Tibial nerve (tissue), 4 donors: ENCODE measurements around the gene NT5C3B. TPM values are rescaled to one million over a fixed set of nuclear protein-coding genes. Genes with fewer than 3 reads are reported as not detected.
A peak's percentile ranks its signal among the peaks of the same experiment; 100 is the strongest.

ENCODE experiments used
- DNase-seq, 2 donors: peaks; one replicate each; pipeline ENCODE4 v3.0.0-alpha.2; 2019; ENCODE audit warnings: low spot score in 2 of 2
- H3K27ac ChIP-seq, 4 donors: fragments of 200-600 bp; sonication (generic) in 3 of 4; one replicate each; pipeline ENCODE4 v1.5.1; 2017 to 2019; ENCODE audit warnings: mild to moderate bottlenecking in 1 of 4
- H3K27me3 ChIP-seq, 2 donors: fragments of 200-600 bp; sonication (generic) in 1 of 2; one replicate each; pipeline versions ENCODE4 v1.5.1 to v1.6.0; 2017 to 2019
- H3K36me3 ChIP-seq, 3 donors: fragments of 200-600 bp; sonication (generic); one replicate each; pipeline ENCODE4 v1.5.1; 2018 to 2019
- H3K4me1 ChIP-seq, 4 donors: fragments of 200-600 bp; sonication (generic) in 3 of 4; one replicate each; pipeline ENCODE4 v1.5.1; 2017 to 2019
- H3K4me3 ChIP-seq, 4 donors: fragments of 200-600 bp; sonication (generic) in 3 of 4; one replicate each; pipeline ENCODE4 v1.5.1; 2017 to 2019; ENCODE audit warnings: mild to moderate bottlenecking in 1 of 4, moderate library complexity in 1 of 4
- H3K9me3 ChIP-seq, 4 donors: fragments of 200-600 bp; sonication (generic) in 3 of 4; one replicate each; pipeline ENCODE4 v1.5.1; 2017 to 2019
- EP300 ChIP-seq, 2 donors: sonication (generic); formaldehyde crosslinking; IDR thresholded peaks; one replicate each; pipeline ENCODE4 v1.6.1; 2017; ENCODE audit warnings: antibody characterized with exemption in 2 of 2, mild to moderate bottlenecking in 1 of 2
- POLR2A ChIP-seq, 2 donors: fragments of 450-650 bp; IDR thresholded peaks; one replicate each; pipeline ENCODE4 v1.6.1; 2017; ENCODE audit warnings: antibody characterized with exemption in 2 of 2, mild to moderate bottlenecking in 2 of 2, moderate library complexity in 2 of 2
- WGBS, 2 donors: methylation state at CpG; one replicate each; pipeline ENCODE4 v1.1.5; 2018; 5-methylcytosine and 5-hydroxymethylcytosine counted together
- total RNA-seq, 4 donors: library from RNA; depleted of rRNA; stranded (reverse); fragments of >200 nt; gene quantifications; one replicate each; pipeline ENCODE4 v1.1.0, GENCODE V29; 2016
- TF ChIP-seq, protein P1 (sequence below), 5 experiments: fragments of 200-600 bp in 3 of 5; fragments of 450-650 bp in 2 of 5; sonication (generic) in 3 of 5; IDR thresholded peaks; one replicate each; pipeline ENCODE4 v1.5.1; 2016 to 2019; ENCODE audit warnings: antibody characterized with exemption in 5 of 5, mild to moderate bottlenecking in 3 of 5, moderate library complexity in 2 of 5

Gene NT5C3B
- total RNA-seq, 4 donors from 2014 or later: 31.0 to 77.1 (median 33.0) TPM

- Histone ChIP-seq H3K4me1 (peaks cover 0 to 16% (median 7%) of the 10 kb centered on the region in 4 donors), H3K27me3 (no peaks in the 10 kb centered on the region), H3K4me3 (no peak overlapping the region), H3K9me3 (no peaks in the 10 kb centered on the region), H3K36me3 (peaks cover 0 to 29% (median 0%) of the 10 kb centered on the region in 3 donors), H3K27ac (peak overlapping the region in 2 of 4 donors; percentile 43 to 56)
- peak; percentile 76 to 94 for DNase-seq
- WGBS, 2 donors: 10% methylated on average over 10 to 14 of the region's 14 CpGs
- TF ChIP-seq POLR2A (IDR thresholded peaks at IDR 0.05) (no peak), EP300 (IDR thresholded peaks at IDR 0.05) (no peak)
- TF ChIP-seq, protein P1, sequence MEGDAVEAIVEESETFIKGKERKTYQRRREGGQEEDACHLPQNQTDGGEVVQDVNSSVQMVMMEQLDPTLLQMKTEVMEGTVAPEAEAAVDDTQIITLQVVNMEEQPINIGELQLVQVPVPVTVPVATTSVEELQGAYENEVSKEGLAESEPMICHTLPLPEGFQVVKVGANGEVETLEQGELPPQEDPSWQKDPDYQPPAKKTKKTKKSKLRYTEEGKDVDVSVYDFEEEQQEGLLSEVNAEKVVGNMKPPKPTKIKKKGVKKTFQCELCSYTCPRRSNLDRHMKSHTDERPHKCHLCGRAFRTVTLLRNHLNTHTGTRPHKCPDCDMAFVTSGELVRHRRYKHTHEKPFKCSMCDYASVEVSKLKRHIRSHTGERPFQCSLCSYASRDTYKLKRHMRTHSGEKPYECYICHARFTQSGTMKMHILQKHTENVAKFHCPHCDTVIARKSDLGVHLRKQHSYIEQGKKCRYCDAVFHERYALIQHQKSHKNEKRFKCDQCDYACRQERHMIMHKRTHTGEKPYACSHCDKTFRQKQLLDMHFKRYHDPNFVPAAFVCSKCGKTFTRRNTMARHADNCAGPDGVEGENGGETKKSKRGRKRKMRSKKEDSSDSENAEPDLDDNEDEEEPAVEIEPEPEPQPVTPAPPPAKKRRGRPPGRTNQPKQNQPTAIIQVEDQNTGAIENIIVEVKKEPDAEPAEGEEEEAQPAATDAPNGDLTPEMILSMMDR (IDR thresholded peaks at IDR 0.05): peak; percentile 94 to 98 (median 97)
Measured at GRCh38 chr17:41801374-41802271, 34.4 kb downstream of the NT5C3B start.

DNA sequence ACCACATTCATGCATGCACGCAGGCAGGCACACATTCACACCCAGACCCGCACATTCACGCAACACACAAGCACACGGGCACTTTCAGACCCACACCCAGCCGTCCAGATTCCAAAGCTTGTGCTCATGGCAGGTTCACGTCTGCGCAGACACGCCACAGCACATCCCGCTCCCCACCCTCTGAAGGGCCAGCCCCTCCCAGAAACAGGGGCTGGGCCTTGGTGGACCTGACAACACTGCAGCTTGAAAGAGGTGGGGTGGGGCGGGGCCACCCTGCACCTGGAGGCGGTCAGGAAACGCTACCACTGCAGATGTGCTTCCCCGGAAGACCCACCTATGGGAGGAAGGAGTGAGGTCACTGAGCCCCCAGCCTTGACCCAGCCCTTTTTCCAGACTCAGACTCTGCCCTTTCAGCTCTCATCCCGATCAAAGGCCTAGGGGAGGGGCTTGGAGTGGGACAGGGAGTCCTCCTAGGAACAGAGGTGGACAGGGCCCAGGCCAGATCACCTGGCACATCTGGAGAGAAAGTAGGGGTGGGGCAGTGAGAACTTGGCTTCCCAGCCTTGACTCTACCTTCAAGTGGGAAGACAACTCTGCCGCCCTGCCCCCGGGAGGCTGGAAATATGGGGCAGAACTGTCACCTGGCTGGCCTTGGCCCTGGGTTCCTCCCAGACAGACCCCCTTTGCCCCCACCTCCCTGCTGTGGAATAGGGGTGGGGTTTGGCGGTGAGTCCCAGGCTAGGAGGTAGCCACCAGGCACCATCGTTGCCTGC lies 35.2 kb downstream of the NT5C3B start:
- Histone ChIP-seq H3K27me3 (no peaks in the 10 kb centered on the region), H3K4me3 (no peak overlapping the region), H3K4me1 (peaks cover 0 to 16% (median 7%) of the 10 kb centered on the region in 4 donors), H3K36me3 (peaks cover 0 to 23% (median 0%) of the 10 kb centered on the region in 3 donors), H3K27ac (peak overlapping the region in 1 of 4 donors; percentile 56), H3K9me3 (no peaks in the 10 kb centered on the region)
- no peak for DNase-seq
- TF ChIP-seq POLR2A (IDR thresholded peaks at IDR 0.05) (no peak), EP300 (IDR thresholded peaks at IDR 0.05) (no peak)
- TF ChIP-seq, protein P1 (IDR thresholded peaks at IDR 0.05): no peak
- 40 to 42% methylated on average over 15 to 17 of the region's 18 CpGs for WGBS, 2 donors

DNA sequence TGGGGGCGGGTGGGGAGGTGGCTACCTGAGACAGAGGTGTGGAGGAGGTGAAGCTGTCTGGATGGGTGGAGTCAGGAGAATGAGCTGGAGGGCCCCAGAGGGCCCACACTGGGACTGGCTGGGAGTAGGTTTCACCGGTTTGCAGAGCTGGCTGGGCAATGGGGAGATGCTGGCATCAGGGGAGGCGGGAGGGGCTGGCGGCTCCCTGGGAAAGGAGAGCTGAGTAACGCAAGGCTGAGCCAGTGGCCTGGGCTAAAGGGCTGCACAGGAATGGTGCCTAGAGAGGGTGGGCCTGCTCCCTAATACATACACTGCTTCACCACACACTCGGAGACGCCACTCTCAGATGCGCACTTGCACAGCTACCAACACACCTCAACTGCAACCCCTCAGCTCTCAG lies 36.7 kb downstream of the NT5C3B start:
- Histone ChIP-seq H3K36me3 (peaks cover 0 to 12% (median 0%) of the 10 kb centered on the region in 3 donors), H3K4me3 (no peak overlapping the region), H3K27me3 (no peaks in the 10 kb centered on the region), H3K4me1 (peaks cover 0 to 16% (median 7%) of the 10 kb centered on the region in 4 donors), H3K9me3 (no peaks in the 10 kb centered on the region), H3K27ac (no peak overlapping the region)
- TF ChIP-seq, protein P1 (IDR thresholded peaks at IDR 0.05): no peak
- TF ChIP-seq POLR2A (IDR thresholded peaks at IDR 0.05): no peak
- TF ChIP-seq EP300 (IDR thresholded peaks at IDR 0.05): no peak
- DNase-seq: no peak
- 79 to 87% methylated on average over 8 of the region's 8 CpGs for WGBS, 2 donors

DNA sequence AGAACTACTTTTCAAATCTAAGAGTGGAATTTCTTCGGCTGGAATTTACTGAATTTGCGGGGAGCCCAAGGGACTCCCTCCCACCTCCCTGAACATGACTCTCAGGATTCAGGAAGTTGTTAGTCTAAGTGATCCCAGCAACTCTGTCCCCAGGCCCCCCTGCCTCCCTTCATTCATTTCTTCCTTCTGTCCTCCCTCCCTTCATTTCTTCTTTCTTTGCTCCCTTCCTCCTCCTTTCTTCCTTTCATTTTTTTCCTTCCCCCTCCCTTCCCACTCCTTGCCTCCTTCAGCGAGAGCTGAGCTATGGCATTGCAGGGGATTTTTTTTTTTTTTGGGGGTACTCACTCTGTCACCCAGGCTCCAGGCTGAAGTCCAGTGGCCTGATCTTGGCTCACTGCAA lies 38.7 kb downstream of the NT5C3B start:
- Histone ChIP-seq H3K36me3 (peaks cover 0 to 4% (median 0%) of the 10 kb centered on the region in 3 donors), H3K27me3 (no peaks in the 10 kb centered on the region), H3K27ac (no peak overlapping the region), H3K4me3 (no peak overlapping the region), H3K4me1 (peaks cover 0 to 25% (median 13%) of the 10 kb centered on the region in 4 donors), H3K9me3 (no peaks in the 10 kb centered on the region)
- no peak for TF ChIP-seq POLR2A (IDR thresholded peaks at IDR 0.05)
- 68 to 82% methylated on average over 3 of the region's 3 CpGs for WGBS, 2 donors
- no peak for DNase-seq

- Histone ChIP-seq H3K4me3 (no peak overlapping the region), H3K27me3 (no peaks in the 10 kb centered on the region), H3K9me3 (no peaks in the 10 kb centered on the region), H3K36me3 (no peaks in the 10 kb centered on the region), H3K27ac (no peak overlapping the region), H3K4me1 (peaks cover 0 to 31% (median 11%) of the 10 kb centered on the region in 4 donors)
- TF ChIP-seq EP300 (IDR thresholded peaks at IDR 0.05) (no peak), POLR2A (IDR thresholded peaks at IDR 0.05) (no peak)
- TF ChIP-seq, protein P1 (IDR thresholded peaks at IDR 0.05): no peak
- 90 to 91% methylated on average over 10 of the region's 10 CpGs for WGBS, 2 donors
- DNase-seq: no peak
Measured at GRCh38 chr17:41796121-41796895, 39.7 kb downstream of the NT5C3B start.
